PC-9 (cell line): ENCODE data around the gene ZNF341. TPM values are rescaled to one million over a fixed set of nuclear protein-coding genes. Genes with fewer than 3 reads are reported as not detected.
A peak's percentile ranks its signal among the peaks of the same experiment; 100 is the strongest.

Experiments
- BruUV-seq: library from RNA; stranded (reverse); fragments of 400-500 nt; replicated peaks from 2 replicates; lab custom pipeline; 2021; lab: Mats Ljungman, UMichigan
- CTCF ChIA-PET: fragments of 300-600 bp; sonication (Branson Sonifier 250); formaldehyde crosslinking; loops from one replicate; lab custom pipeline; 2022; ENCODE audit warnings: antibody characterized with exemption; lab: Charles Lee
- POLR2A ChIA-PET: fragments of 300-600 bp; sonication (Branson Sonifier 250); formaldehyde crosslinking; loops from one replicate; lab custom pipeline; 2022; ENCODE audit warnings: antibody characterized with exemption; ENCODE audit not compliant: unreplicated experiment; lab: Charles Lee
- DNase-seq, 2 experiments: peaks; one replicate each; pipeline versions ENCODE4 v3.0.0 to v3.0.0-alpha.2; 2015 to 2022; ENCODE audit warnings: mixed read lengths in 1 of 2
- H2AFZ ChIP-seq: fragments of 200-600 bp; sonication (generic); 2 replicates; pipeline ENCODE4 v1.8.1; 2017; ENCODE audit warnings: antibody characterized with exemption
- H3F3A ChIP-seq: fragments of 200-600 bp; sonication (generic); 2 replicates; pipeline ENCODE4 v1.8.1; 2017; ENCODE audit warnings: antibody characterized with exemption, mild to moderate bottlenecking, low read depth; ENCODE audit not compliant: insufficient read depth
- H3K27ac ChIP-seq: fragments of 200-600 bp; sonication (generic); 2 replicates; pipeline ENCODE4 v1.6.1; 2016; ENCODE audit warnings: mixed run types
- H3K27me3 ChIP-seq: fragments of 200-600 bp; sonication (generic); 2 replicates; pipeline ENCODE4 v1.6.1; 2016; ENCODE audit warnings: low read depth, mixed run types; ENCODE audit not compliant: insufficient read depth
- H3K36me3 ChIP-seq: fragments of 200-600 bp; sonication (generic); 2 replicates; pipeline ENCODE4 v1.6.1; 2016; ENCODE audit warnings: low read depth, mixed run types
- H3K4me1 ChIP-seq: fragments of 200-600 bp; sonication (generic); replicated peaks from 2 replicates; pipeline ENCODE4 v1.6.1; 2016; ENCODE audit warnings: mixed run types; ENCODE audit not compliant: insufficient read depth
- H3K4me2 ChIP-seq: fragments of 200-600 bp; sonication (generic); 2 replicates; pipeline ENCODE4 v1.6.1; 2017; ENCODE audit warnings: mixed run types
- H3K4me3 ChIP-seq: fragments of 200-600 bp; sonication (generic); 2 replicates; pipeline ENCODE4 v1.6.1; 2016; ENCODE audit warnings: mixed run types
- H3K79me2 ChIP-seq: fragments of 200-600 bp; sonication (generic); 2 replicates; pipeline ENCODE4 v1.6.1; 2017; ENCODE audit warnings: low read depth, mixed run types
- H3K9me2 ChIP-seq: fragments of 200-600 bp; sonication (generic); 2 replicates; pipeline ENCODE4 v1.8.1; 2017; ENCODE audit warnings: mild to moderate bottlenecking; ENCODE audit not compliant: insufficient read depth
- H3K9me3 ChIP-seq: fragments of 200-600 bp; sonication (generic); 2 replicates; pipeline ENCODE4 v1.8.1; 2016; ENCODE audit warnings: low read depth; ENCODE audit not compliant: insufficient read depth
- H4K20me1 ChIP-seq: fragments of 200-600 bp; sonication (generic); 2 replicates; pipeline ENCODE4 v1.8.1; 2017; ENCODE audit not compliant: insufficient read depth
- CTCF ChIP-seq: fragments of 200-600 bp; sonication (generic); conservative IDR thresholded peaks from 2 replicates; pipeline ENCODE4 v1.6.1; 2017; ENCODE audit warnings: mixed run types, antibody characterized with exemption, mild to moderate bottlenecking, moderate library complexity
- EZH2 ChIP-seq: fragments of 200-600 bp; sonication (generic); IDR thresholded peaks from 2 replicates; pipeline ENCODE4 v1.8.0; 2017; ENCODE audit warnings: antibody characterized with exemption, low read depth
- intact Hi-C: fragments of 100-400 bp; cut with micrococcal nuclease; formaldehyde crosslinking; loops from one replicate; pipeline ENCODE4 v1.10.0; 2022; ENCODE audit not compliant: unreplicated experiment
- total RNA-seq: library from RNA; stranded (reverse); gene quantifications from 2 replicates; pipeline ENCODE4 v1.2.3, GENCODE V29; 2021

The ZNF341 gene
- total RNA-seq, 1 experiment from 2014 or later, result 5.6 TPM

- no peak for TF ChIP-seq EZH2
- no peak for TF ChIP-seq CTCF
- BruUV-seq, result no TSS peak
- H3K4me3 ChIP-seq, result peak overlapping the region; percentile 24; the same call in 1 of the 2 replicates
- CTCF ChIA-PET, result interaction anchor here (0.6 kb wide), 2 partner anchors 24 to 49 kb away, joined by 3 to 4 read pairs; no protein-coding TSS in a partner anchor
- no peaks in the 10 kb centered on the region for H4K20me1 ChIP-seq
- no peaks in the 10 kb centered on the region for H3K36me3 ChIP-seq
- peak; percentile 58 to 77 for DNase-seq
- no peaks in the 10 kb centered on the region for H3K9me3 ChIP-seq
- no peak overlapping the region for H2AFZ ChIP-seq
- POLR2A ChIA-PET, result interaction anchor here (0.6 kb wide), 1 partner anchor 1034 kb away, joined by 4 read pairs; no protein-coding TSS in a partner anchor
- no peaks in the 10 kb centered on the region for H3K9me2 ChIP-seq
- H3K4me1 ChIP-seq, result peaks cover 53% of the 10 kb centered on the region
- no peaks in the 10 kb centered on the region for H3K27me3 ChIP-seq
- intact Hi-C loops, result loop anchor here (1.0 to 5.0 kb wide), 5 partner anchors 10 to 324 kb away; partner anchors contain the start of genes ACTL10, CHMP4B and EIF2S2
- H3K4me2 ChIP-seq, result peak overlapping the region; percentile 73
- H3K27ac ChIP-seq, result peak overlapping the region; percentile 98
- H3K79me2 ChIP-seq, result peaks cover 3% of the 10 kb centered on the region; the same call in 1 of the 2 replicates
- peaks cover 26% of the 10 kb centered on the region for H3F3A ChIP-seq
These were observed 56.7 kb downstream of the ZNF341 start for GRCh38 chr20:33788351-33789049.

GRCh38 chr20:33789109-33789857 lies 57.5 kb downstream of the ZNF341 start:
- Histone ChIP-seq H3K9me2 (no peaks in the 10 kb centered on the region), H3K4me3 (peak overlapping the region; percentile 24; the same call in 1 of the 2 replicates), H3K4me2 (peak overlapping the region; percentile 73), H3K9me3 (no peaks in the 10 kb centered on the region), H3K27ac (peak overlapping the region; percentile 98), H4K20me1 (no peaks in the 10 kb centered on the region), H3F3A (peaks cover 29% of the 10 kb centered on the region), H3K27me3 (no peaks in the 10 kb centered on the region), H3K4me1 (peaks cover 59% of the 10 kb centered on the region), H2AFZ (no peak overlapping the region), H3K36me3 (no peaks in the 10 kb centered on the region), H3K79me2 (peaks cover 3% of the 10 kb centered on the region; the same call in 1 of the 2 replicates)
- intact Hi-C loops, result loop anchor here (1.0 to 5.0 kb wide), 5 partner anchors 11 to 323 kb away; partner anchors contain the start of genes ACTL10, CHMP4B and EIF2S2
- POLR2A ChIA-PET, result interaction anchor here (0.5 to 2.2 kb wide), 11 partner anchors 10 to 1035 kb away, joined by 3 to 44 read pairs (median 4); partner anchors contain the start of genes CHMP4B, EIF2S2, MAPRE1 and ZNF341
- no TSS peak for BruUV-seq
- CTCF ChIA-PET, result interaction anchor here (0.6 kb wide), 2 partner anchors 48 to 99 kb away, joined by 3 read pairs; no protein-coding TSS in a partner anchor
- TF ChIP-seq CTCF (no peak), EZH2 (no peak)
- DNase-seq, result peak; percentile 98 to 100

GRCh38 chr20:33789858-33790182 lies 58.0 kb downstream of the ZNF341 start:
- H3K4me1 ChIP-seq, result peaks cover 63% of the 10 kb centered on the region
- CTCF ChIA-PET, result interaction anchor here (0.6 kb wide), 1 partner anchor 99 kb away, joined by 3 read pairs; no protein-coding TSS in a partner anchor
- H3K9me3 ChIP-seq, result no peaks in the 10 kb centered on the region
- H3K27ac ChIP-seq, result peak overlapping the region; percentile 98
- intact Hi-C loops, result loop anchor here (1.0 to 5.0 kb wide), 8 partner anchors 12 to 322 kb away; partner anchors contain the start of genes ACTL10, CHMP4B, EIF2S2 and RALY
- H3K27me3 ChIP-seq, result no peaks in the 10 kb centered on the region
- BruUV-seq, result no TSS peak
- no peak overlapping the region for H3K4me3 ChIP-seq
- H3F3A ChIP-seq, result peaks cover 30% of the 10 kb centered on the region
- no peaks in the 10 kb centered on the region for H3K9me2 ChIP-seq
- peaks cover 3% of the 10 kb centered on the region; the same call in 1 of the 2 replicates for H3K79me2 ChIP-seq
- no peaks in the 10 kb centered on the region for H4K20me1 ChIP-seq
- H2AFZ ChIP-seq, result no peak overlapping the region
- POLR2A ChIA-PET, result interaction anchor here (0.5 to 2.2 kb wide), 7 partner anchors 11 to 970 kb away, joined by 3 to 44 read pairs (median 5); partner anchors contain the start of genes CHMP4B, EIF2S2, MAPRE1 and ZNF341
- TF ChIP-seq EZH2, result no peak
- no peak for TF ChIP-seq CTCF
- H3K36me3 ChIP-seq, result no peaks in the 10 kb centered on the region
- no peak for DNase-seq
- H3K4me2 ChIP-seq, result peak overlapping the region; percentile 73
